Effector memory CD4-positive, alpha-beta T cell (primary cell): ENCODE results near the gene ZFYVE28.

Experiments
- DNase-seq, 3 donors: peaks; one replicate each; pipeline ENCODE4 v3.0.0-alpha.2; 2020
- H3K27ac ChIP-seq: 2 replicates; pipeline ENCODE4 v1.7.0; 2013; ENCODE audit warnings: mild to moderate bottlenecking, low read length, moderate library complexity; ENCODE audit not compliant: insufficient read depth, poor library complexity, severe bottlenecking
- H3K27me3 ChIP-seq: replicated peaks from 2 replicates; pipeline ENCODE4 v1.7.0; 2013; ENCODE audit warnings: mild to moderate bottlenecking, low read length; ENCODE audit not compliant: insufficient read depth, control insufficient read depth, poor library complexity, severe bottlenecking
- H3K36me3 ChIP-seq: 2 replicates; pipeline ENCODE4 v1.7.0; 2013; ENCODE audit warnings: mild to moderate bottlenecking, low read length, moderate library complexity; ENCODE audit not compliant: control insufficient read depth, insufficient read depth
- H3K4me1 ChIP-seq: 2 replicates; pipeline ENCODE4 v1.7.0; 2013; ENCODE audit warnings: low read length, mild to moderate bottlenecking; ENCODE audit not compliant: control insufficient read depth, insufficient read depth, poor library complexity, severe bottlenecking
- H3K4me3 ChIP-seq: 2 replicates; pipeline ENCODE4 v1.7.0; 2013; ENCODE audit warnings: low read length, low read depth, mild to moderate bottlenecking; ENCODE audit not compliant: insufficient read depth, poor library complexity, severe bottlenecking
- H3K9me3 ChIP-seq: 2 replicates; pipeline ENCODE4 v1.7.0; 2013; ENCODE audit warnings: mild to moderate bottlenecking, low read length, moderate library complexity; ENCODE audit not compliant: control insufficient read depth

Gene ZFYVE28

DNA sequence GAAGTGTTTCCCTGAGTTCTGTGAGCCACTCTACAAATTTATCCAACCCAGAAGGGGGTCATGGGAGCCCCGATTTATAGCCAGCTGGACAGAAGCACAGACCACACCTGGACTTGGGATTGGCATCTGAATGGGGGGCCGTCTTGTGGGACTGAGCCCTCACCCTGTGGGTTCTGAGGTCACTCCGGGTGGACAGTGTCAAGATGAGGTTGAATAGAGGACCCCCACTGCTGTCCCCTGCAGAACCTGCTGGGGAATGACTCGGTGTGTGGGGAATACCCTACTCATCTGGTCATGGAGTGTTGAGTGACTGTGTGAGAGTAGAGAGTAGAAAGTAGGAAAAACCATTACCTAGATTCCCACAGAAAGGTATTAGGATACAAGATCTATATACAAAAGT lies 67.5 kb downstream of the ZFYVE28 start:
- no peak overlapping the region for H3K4me3 ChIP-seq
- peak overlapping the region; percentile 18 for H3K27ac ChIP-seq
- no peaks in the 10 kb centered on the region for H3K27me3 ChIP-seq
- H3K36me3 ChIP-seq: no peaks in the 10 kb centered on the region
- H3K4me1 ChIP-seq: no peaks in the 10 kb centered on the region
- no peak for DNase-seq
- no peaks in the 10 kb centered on the region for H3K9me3 ChIP-seq

DNA sequence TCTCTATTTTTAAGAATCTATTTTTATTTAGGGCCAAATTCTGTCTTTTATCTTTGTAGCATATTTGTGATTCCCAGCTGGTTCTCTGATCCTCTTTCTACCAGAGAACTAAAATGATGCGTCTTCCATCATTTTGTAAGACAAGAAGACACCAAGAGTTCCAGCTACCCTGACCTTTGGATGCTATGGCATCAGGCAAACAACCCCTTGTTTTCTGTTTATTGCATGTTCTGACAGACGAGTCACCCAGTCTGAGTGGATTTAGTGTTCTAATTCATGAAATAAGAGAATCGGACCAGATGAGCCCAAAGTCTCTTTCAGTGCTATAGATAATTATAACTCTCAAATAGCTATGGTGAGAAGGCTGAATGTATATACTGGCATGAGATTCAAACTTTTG lies 69.7 kb downstream of the ZFYVE28 start:
- no peak for DNase-seq
- H3K4me1 ChIP-seq: no peaks in the 10 kb centered on the region
- H3K27ac ChIP-seq: no peak overlapping the region
- H3K27me3 ChIP-seq: no peaks in the 10 kb centered on the region
- H3K4me3 ChIP-seq: no peak overlapping the region
- no peaks in the 10 kb centered on the region for H3K9me3 ChIP-seq
- no peaks in the 10 kb centered on the region for H3K36me3 ChIP-seq

DNA sequence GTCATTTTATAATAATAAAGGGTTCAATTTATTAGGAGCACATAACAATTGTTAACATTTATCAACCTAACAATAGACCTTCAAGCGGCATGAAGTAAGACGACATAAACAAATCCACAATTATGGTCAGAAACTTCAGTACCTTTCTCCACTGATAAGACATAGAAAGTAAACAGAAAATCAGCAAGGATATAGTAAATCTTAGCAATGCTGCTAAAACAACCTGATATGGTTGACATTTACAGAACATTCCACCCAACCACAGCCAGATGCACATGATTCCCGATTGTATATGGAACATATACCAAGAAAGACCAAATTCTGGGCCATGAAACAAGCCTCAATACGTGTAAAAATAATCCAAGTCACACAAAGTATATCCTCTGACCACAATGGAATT lies 71.3 kb downstream of the ZFYVE28 start:
- Histone ChIP-seq H3K4me1 (no peaks in the 10 kb centered on the region), H3K4me3 (no peak overlapping the region), H3K9me3 (no peaks in the 10 kb centered on the region), H3K27me3 (no peaks in the 10 kb centered on the region), H3K27ac (no peak overlapping the region), H3K36me3 (peaks cover 8% of the 10 kb centered on the region)
- DNase-seq: no peak

DNA sequence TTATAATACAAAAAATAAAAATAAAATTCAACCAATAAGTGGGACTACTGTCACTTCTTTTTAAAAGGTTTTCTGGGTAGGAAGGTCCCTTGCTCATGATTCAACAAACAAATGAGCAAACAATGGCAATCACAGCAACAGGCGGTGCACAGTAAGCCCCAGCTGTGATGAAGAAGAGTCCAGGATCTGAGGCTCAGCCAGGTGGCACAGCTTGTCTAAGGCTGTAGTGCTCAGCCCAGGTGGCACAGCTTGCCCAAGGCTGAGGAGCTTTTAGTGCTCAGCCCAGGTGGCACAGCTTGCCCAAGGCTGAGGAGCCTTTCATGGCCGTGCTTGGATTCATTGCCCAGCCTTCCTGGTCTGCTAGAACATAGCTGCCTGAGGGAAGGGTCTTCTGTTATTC lies 75.0 kb downstream of the ZFYVE28 start:
- no peaks in the 10 kb centered on the region for H3K27me3 ChIP-seq
- peaks cover 24% of the 10 kb centered on the region for H3K36me3 ChIP-seq
- no peaks in the 10 kb centered on the region for H3K9me3 ChIP-seq
- no peak overlapping the region for H3K4me3 ChIP-seq
- DNase-seq: no peak
- no peaks in the 10 kb centered on the region for H3K4me1 ChIP-seq
- H3K27ac ChIP-seq: no peak overlapping the region

DNA sequence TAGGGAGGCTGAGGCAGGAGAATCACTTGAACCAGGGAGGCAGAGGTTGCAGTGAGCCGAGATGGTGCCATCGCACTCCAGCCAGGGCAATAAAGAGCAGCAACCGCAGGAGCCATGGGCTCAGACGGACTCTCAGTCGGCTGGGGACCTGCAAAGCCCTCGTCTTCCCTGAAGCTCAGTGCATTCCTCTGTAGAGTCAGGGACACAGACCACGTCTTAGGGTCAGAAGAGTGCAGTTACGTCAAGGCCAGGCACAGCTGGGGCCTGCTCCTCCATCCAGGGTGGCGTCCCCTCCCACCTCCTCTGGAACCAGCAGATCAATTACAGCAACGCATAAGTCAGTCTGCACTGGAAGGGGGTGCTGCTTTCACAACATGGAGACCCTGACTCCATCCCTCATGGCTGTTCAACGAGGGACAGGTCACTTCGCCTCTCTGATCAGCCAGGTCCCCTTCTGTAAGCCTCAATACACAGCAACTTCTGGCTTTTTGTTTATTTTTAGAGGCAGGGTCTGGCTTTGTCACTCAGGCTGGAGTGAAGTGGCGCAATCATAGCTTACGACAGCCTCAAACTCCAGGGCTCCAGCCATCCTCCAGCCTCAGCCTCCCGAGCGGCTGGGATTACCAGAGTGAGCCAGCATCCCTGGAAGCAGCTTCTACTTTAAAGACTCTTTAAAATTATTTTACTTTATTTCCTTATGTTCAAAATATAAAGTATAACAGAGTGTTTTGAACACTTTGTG lies 76.4 kb downstream of the ZFYVE28 start:
- Histone ChIP-seq H3K4me1 (no peaks in the 10 kb centered on the region), H3K4me3 (no peak overlapping the region), H3K9me3 (no peaks in the 10 kb centered on the region), H3K36me3 (peaks cover 28% of the 10 kb centered on the region), H3K27me3 (no peaks in the 10 kb centered on the region), H3K27ac (no peak overlapping the region)
- DNase-seq: no peak

DNA sequence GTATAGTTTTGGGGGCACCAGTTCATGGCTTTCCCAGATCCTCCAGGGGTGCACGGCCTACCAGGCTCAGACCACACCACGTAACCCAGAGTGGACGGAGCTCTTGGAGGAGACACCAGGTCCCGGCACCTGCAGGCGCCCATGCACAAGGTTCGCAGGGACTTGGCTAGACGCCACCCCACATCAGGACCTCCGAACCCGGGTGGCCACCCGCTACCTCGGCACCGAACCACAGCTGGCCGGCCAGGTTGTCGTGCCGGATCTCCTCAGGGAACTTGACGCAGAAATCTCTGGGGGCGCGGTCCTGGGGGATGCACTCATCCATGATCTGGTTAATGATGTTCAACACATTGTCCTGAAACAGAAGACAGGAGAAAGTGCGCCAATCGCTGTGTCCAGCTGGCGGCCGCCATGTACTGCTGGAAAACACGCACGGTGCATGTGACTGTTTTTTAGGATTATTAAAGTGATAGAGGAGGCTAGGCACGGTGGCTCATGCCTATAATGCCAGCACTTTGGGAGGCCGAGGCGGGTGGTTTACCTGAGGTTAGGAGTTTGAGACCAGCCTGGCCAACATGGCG lies 77.1 kb downstream of the ZFYVE28 start:
- Histone ChIP-seq H3K4me1 (no peaks in the 10 kb centered on the region), H3K36me3 (peaks cover 32% of the 10 kb centered on the region), H3K4me3 (no peak overlapping the region), H3K27ac (no peak overlapping the region), H3K27me3 (no peaks in the 10 kb centered on the region), H3K9me3 (no peaks in the 10 kb centered on the region)
- no peak for DNase-seq

DNA sequence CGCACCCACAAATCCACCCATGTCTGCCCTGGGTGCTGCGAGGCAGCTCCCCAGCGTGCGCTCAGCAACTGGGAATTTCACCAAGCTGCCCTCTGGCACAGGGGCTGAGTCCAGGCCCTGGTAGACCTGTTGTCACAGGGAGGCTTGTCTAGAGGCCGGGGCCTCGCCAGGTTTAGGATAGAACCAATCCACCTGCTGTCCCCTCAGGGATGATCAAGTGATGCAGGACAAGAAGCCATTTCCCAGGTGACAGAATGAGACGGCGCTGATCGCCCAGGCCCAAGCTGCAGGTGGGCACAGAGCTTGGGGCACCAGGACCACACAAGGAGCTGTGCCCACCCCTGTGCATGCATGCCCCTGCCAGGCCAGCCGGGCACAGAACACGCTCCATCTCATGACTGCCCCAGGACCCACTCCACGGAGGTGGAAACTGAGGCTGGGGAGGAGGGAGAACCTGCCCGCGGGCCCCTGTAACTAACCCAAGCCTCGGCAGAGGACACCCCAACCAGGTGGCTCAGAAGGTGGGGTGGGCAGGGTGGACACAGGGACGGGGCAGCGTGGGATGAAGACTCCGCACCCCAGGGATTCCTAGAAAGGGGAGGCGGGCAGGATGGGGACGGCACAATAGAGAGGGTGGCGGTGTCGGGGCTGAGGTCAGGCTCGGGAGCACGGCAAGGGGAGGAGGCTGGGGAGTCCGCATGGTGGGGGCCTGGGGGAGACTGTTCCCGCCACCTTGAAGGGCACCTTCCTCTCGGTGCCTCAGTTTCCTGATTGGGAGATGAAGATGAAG lies 78.0 kb downstream of the ZFYVE28 start:
- no peak for DNase-seq
- Histone ChIP-seq H3K4me3 (no peak overlapping the region), H3K9me3 (no peaks in the 10 kb centered on the region), H3K27ac (no peak overlapping the region), H3K27me3 (no peaks in the 10 kb centered on the region), H3K36me3 (peaks cover 34% of the 10 kb centered on the region), H3K4me1 (no peaks in the 10 kb centered on the region)

DNA sequence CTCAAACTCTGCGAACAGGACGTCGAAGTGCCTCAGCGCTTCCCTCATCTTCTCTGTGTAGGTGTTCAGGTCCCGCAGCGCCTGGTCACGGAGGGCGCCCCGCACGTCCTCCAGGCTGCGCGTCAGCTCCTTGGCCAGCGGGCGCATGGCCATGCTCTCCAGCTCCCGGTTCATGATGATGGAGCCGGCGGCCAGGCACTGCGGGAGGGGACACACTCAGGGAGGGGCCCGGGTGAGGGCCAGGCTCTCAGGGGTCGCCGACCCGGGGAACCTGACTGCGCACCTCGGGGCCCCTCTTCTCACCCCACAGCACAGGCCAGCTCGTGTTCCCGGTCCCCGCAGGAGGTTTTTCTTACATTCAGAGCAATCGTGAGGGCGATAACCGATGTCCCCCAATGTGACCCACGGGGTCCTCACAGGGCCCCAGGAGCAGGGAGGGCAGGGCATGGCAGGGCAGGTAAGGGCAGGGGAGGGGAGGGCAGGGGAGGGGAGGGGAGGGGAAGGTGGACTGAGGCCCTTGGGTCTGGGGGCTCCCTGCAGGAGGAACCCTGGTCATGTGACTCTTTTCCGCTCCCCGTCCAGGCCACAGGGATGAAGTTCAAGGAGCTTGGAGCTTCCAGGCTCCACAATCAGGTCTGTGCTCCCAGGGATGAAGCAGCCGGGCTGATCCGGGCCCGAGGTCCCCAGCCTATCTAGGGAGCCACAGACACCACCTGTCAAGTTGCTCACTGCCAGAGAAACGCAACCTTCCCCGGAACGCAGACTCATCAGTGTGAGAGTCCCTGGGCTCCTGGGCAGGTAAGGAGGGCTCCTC lies 78.8 kb downstream of the ZFYVE28 start:
- DNase-seq: no peak
- no peaks in the 10 kb centered on the region for H3K27me3 ChIP-seq
- peaks cover 37% of the 10 kb centered on the region for H3K36me3 ChIP-seq
- H3K27ac ChIP-seq: no peak overlapping the region
- no peaks in the 10 kb centered on the region for H3K9me3 ChIP-seq
- H3K4me3 ChIP-seq: no peak overlapping the region
- no peaks in the 10 kb centered on the region for H3K4me1 ChIP-seq

DNA sequence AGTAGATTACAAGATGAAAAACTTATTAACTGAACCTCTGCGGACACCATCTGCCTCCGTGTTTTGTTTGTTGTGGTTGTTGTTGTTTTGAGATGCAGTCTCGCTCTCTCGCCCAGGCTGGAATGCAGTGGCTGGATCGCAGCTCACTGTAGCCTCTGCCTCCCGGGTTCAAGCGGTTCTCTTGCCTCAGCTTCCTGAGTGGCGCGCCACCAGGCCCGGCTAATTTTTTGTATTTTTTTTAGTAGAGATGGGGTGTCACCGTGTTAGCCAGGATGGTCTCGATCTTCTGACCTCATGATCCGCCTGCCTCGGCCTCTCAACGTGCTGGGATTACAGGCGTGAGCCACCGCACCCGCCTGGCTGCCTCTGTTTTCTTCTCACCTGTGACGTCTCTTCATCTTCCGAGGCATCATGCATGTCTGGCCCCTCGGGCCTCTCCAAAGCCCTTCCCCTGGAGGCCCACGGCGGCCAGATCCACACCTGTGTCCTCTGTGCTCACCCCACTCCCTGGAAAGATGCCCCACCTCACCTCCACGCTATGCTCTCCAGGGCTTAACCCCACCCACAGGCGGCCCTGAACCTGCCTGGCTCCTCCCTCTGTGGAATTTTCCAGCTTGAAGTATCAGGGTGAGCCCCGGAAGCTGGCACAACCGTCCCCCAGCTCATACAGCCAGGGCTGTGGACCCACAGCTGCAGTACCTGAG lies 79.5 kb downstream of the ZFYVE28 start:
- no peaks in the 10 kb centered on the region for H3K9me3 ChIP-seq
- H3K27ac ChIP-seq: no peak overlapping the region
- H3K4me1 ChIP-seq: no peaks in the 10 kb centered on the region
- DNase-seq: no peak
- no peak overlapping the region for H3K4me3 ChIP-seq
- no peaks in the 10 kb centered on the region for H3K27me3 ChIP-seq
- peaks cover 37% of the 10 kb centered on the region for H3K36me3 ChIP-seq
